Astrocyte of the cerebellum (primary cell): ENCODE results near the gene TRIM16.
A peak's percentile ranks its signal among the peaks of the same experiment; 100 is the strongest.
"Not testable (repeated sequence)": the region's sequence is repeated elsewhere in the genome, so short reads cannot be mapped to it uniquely, and the experiment has no call there.

ENCODE experiments used
- DNase-seq: peaks from one replicate; pipeline ENCODE4 v3.0.0-alpha.2; 2011; ENCODE audit warnings: low read depth
- H3K4me3 ChIP-seq: 2 replicates; pipeline ENCODE4 v1.5.1; 2011; ENCODE audit warnings: mild to moderate bottlenecking, low read depth, low read length, moderate library complexity
- in situ Hi-C: cut with HindIII; loops from 2 replicates; pipeline ENCODE4 v1.10.0; 2017; ENCODE audit warnings: low sequenced_read_pairs
- TF ChIP-seq, protein P1 (sequence below): IDR thresholded peaks from 2 replicates; pipeline ENCODE4 v1.5.1; 2012; ENCODE audit warnings: low read length, low read depth, moderate library complexity, mild to moderate bottlenecking; ENCODE audit errors: missing control alignments

TRIM16 gene

DNA sequence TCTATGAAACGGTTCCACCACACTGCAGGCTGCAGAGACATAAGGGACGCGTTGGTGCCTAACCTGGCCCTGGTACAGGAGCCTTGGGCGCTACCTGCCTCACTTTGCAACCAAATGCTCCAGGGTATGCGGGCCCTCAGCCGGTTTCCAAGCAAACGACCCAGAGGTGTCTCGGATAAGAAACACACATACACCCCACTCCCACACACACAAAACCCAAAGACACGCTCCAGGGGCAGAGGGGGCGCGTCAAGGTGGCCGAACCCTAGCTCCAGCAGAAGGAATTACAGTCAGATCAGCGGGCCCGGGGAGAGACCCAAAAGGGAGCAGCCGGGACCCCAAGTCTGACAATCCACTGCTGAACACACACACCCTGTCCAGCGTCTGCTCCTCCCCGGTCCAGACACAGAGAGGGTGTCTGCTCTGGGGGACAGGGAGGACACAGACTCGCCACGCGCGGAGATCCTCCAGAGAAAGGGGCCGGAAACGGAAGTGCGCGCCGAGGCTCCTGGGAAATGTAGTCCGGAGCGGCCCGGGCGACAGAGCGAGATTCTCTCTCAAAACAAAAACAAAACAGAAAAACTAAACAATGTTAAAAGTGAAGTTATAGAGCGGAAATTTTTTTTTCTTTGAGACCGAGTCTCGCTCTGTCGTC, at the start of gene TRIM16:
Gene TRIM16, minus strand, starts transcription at position 488 of the 655 bp plus-strand sequence. CDS start 32,702 bp downstream, outside the sequence.
- TF ChIP-seq, protein P1, sequence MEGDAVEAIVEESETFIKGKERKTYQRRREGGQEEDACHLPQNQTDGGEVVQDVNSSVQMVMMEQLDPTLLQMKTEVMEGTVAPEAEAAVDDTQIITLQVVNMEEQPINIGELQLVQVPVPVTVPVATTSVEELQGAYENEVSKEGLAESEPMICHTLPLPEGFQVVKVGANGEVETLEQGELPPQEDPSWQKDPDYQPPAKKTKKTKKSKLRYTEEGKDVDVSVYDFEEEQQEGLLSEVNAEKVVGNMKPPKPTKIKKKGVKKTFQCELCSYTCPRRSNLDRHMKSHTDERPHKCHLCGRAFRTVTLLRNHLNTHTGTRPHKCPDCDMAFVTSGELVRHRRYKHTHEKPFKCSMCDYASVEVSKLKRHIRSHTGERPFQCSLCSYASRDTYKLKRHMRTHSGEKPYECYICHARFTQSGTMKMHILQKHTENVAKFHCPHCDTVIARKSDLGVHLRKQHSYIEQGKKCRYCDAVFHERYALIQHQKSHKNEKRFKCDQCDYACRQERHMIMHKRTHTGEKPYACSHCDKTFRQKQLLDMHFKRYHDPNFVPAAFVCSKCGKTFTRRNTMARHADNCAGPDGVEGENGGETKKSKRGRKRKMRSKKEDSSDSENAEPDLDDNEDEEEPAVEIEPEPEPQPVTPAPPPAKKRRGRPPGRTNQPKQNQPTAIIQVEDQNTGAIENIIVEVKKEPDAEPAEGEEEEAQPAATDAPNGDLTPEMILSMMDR, result peak; percentile 27
- peak within 1 kb of the TSS; percentile 61 for H3K4me3 ChIP-seq
- DNase-seq, in situ Hi-C loops: not testable (repeated sequence)

DNA sequence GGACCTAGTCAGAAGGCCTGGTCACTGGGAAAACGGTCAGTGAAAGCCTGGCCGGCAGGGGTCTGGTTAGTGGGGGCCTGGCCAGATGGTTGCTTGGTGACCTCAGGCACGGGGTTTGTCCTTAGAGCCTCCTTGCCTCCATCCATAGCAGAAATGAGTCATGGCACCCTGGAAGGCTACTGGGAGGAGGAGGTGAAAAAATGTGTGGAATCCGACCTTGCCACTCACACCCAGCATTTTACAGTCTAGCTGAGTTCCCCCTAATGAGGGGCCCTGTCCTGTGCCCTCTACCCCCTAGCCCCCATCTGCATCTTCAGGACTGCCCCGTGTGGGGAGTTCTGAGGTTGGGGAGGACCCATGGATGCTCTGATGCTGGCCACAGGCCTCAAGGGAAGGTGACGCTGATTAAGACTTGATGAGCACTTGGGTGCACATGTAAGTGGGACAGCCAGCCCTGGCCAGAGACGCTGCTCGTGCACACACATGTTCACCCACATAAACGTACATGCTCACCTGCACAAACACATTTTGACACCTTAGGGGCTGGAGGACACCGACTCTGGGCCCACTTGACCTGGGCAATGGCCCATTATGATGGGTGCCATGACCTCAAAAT, 49.2 kb upstream of the TRIM16 start:
- DNase-seq, in situ Hi-C loops, H3K4me3 ChIP-seq: not testable (repeated sequence)

DNA sequence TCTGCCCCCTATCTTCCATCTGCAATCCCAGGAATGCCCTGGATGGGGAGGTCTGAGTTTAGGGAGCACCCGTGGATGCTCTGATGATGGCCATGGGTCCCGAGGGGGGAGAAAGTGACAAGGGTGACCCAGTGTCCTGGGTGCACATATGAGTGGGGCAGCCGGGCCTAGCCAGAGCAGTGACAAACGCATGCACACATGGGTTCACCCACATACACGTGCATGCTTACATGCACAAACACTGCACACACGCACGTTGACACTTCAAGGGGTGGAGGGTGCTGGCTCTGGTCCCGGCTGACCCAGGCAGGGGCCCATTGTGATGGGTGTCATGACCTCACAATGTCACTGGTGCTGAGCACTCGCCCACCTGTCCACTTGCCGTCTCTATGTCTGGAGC, 47.8 kb upstream of the TRIM16 start, which contains the start of gene TBC1D26:
Gene TBC1D26, plus strand, starts transcription at position 384 of the 400 bp plus-strand sequence. CDS start 3,066 bp downstream, outside the sequence.
- H3K4me3 ChIP-seq, in situ Hi-C loops: not testable (repeated sequence)

DNA sequence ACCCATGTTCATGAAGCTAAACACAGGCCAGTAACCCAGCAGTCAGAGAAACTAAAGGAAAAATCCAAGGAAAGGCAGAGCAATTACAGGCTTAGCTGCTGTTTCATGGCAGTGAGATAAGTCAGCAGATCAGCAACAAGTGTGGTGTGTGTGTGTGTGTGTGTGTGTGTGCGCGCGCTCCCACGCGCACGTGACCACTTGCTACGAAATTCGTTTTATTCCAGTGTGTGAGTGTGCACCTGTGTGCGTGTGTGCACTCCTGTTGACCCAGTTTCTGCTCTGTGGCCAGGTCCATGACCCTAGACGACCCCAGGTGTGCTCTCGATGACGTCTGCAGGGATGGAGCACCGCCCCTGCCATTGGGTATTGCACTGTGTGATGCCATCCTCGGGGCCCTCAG, 46.4 kb upstream of the TRIM16 start:
- in situ Hi-C loops, H3K4me3 ChIP-seq, DNase-seq: not testable (repeated sequence)

More for the DNA sequence above, 47.8 kb upstream of the TRIM16 start, which contains the start of gene TBC1D26:
- not testable (repeated sequence) for DNase-seq

DNA sequence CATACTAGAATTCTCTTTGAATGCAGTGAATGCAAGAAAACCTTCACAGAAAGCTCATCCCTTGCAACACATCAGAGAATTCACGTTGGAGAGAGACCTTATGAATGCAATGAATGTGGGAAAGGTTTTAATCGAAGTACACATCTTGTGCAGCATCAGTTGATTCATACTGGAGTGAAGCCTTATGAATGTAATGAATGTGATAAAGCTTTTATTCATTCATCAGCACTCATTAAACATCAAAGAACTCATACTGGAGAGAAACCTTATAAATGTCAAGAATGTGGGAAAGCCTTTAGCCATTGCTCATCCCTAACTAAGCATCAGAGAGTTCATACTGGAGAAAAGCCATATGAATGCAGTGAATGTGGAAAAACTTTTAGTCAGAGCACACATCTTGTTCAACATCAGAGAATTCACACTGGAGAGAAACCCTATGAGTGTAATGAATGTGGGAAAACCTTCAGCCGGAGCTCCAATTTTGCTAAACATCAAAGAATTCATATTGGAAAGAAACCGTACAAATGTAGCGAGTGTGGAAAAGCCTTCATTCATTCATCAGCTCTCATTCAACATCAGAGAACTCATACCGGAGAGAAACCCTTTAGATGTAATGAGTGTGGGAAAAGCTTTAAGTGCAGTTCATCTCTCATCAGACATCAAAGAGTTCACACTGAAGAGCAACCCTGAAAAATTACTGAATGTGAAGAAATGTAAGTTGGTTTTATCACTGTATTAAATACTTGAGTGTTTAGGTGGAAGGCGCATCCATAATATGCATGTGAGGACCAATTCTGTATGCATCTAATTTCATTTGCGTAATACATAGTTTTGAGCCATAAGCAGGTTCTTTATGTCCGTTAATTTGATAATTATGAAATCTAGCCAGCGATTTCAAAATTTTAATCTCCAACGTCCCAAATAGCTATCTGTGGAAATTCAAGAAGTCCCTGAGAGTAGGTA, 32.8 kb upstream of the TRIM16 start:
- H3K4me3 ChIP-seq, in situ Hi-C loops, DNase-seq: not testable (repeated sequence)

DNA sequence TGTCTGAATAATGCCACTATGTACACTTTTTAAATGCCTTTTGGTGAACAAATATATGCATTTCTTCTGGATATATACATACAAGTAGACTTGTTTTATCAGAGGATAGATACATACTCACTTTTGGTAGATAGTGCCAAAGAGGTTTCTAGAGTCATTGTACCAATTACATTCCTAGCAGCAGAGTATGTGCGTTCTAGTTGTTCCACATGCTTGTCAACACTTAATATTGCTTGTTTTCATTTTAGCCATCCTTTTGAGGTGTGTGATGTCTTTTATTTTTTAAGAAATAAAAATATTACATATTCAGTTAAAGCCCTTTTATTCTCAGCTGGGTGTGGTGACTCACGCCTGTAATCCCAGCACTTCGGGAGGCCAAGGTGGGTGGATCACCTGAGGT, 24.8 kb upstream of the TRIM16 start:
- in situ Hi-C loops, H3K4me3 ChIP-seq, DNase-seq: not testable (repeated sequence)

DNA sequence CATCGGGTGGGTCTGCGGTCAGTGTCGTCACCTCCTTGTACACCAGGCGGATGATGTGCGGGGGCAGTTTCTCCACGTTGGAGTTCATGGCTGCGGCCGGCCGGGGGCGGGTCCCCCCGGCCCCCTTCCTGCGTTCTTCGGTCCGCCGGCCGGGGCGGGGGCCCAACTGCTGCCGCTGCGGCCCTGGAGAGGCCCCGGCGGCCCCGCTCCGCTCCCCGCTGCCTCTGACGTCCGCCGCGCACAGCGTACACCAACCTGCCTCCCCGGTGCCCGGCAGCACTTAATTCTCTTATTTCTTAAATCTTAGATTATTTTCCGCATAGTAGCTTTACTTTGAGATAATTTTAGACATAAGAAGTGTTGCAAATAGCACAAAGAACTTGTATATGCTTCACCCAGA, 20.7 kb upstream of the TRIM16 start:
- H3K4me3 ChIP-seq, DNase-seq, in situ Hi-C loops: not testable (repeated sequence)

DNA sequence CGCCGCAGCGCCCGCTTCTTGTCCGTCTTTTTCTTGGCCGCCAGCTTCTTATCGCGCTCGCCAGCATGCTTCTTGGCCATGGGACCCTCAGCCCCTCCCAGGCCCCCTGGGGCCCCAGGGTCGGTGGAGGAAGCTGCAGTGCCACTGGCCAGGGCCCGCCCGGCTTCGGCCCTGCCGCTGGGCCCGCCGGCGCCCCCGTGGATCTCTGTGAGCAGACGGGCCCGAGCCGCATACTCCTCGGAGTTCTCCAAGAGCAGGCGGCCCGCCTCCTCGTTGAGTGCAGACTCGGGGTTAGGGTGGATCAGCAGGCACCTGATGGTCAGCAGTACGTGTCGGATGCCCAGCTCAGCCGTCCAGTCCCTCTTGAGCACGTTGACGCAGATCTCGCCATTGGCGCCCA, 20.1 kb upstream of the TRIM16 start:
- DNase-seq, H3K4me3 ChIP-seq, in situ Hi-C loops: not testable (repeated sequence)

DNA sequence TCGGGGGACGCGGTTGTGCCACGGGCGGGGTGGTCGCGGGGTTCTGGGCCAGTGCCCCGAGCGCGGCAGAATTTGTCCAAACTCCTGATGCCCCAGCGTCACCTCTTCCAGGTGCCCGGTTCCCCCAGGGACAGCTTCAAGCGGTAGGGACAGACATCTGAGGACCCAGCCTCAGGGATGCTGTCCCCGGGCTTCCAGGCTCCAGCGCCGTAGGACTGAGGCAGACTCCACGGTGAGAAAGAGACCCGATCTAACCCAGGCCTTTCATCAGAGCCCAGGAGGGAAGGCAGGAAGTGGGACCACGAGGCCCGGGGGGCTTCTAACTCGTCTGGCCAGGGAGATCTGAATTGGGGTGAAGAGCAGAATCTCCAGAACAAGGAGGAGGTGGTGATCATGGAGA, 15.8 kb upstream of the TRIM16 start:
- peak overlapping the region; percentile 51 for H3K4me3 ChIP-seq
- DNase-seq, in situ Hi-C loops: not testable (repeated sequence)

DNA sequence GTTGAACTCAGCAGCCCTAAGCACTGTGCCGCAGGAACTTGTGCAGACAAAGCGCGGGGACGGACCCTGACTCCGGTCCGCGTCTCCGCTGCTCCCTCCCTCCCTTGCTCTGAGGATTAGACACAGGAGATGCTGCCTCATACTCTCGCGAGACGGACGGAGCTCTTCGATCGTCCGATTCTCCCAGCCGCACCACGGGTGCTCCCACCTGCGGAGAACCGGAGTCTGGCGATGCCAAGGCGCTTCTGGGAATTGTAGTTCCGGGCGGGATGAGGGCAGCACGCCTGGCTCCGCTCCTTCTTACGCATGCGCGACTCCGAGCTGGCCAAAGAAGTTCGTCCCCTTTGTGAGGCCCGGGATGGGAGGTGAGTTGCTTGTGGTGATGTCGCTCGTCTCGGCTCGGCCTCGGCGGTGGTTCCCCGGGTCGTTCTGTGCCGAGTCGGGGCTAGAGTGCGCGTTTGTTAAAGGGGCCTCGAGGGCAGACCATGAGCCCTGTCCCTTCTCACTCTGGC, 15.4 kb upstream of the TRIM16 start, which contains the start of gene ZNF286A:
Gene ZNF286A, plus strand, starts transcription at position 340 of the 512 bp plus-strand sequence. CDS start 578 bp downstream, outside the sequence.
- peak; percentile 99 for DNase-seq
- peak within 1 kb of the TSS; percentile 51 for H3K4me3 ChIP-seq
- in situ Hi-C loops, result not testable (repeated sequence)

DNA sequence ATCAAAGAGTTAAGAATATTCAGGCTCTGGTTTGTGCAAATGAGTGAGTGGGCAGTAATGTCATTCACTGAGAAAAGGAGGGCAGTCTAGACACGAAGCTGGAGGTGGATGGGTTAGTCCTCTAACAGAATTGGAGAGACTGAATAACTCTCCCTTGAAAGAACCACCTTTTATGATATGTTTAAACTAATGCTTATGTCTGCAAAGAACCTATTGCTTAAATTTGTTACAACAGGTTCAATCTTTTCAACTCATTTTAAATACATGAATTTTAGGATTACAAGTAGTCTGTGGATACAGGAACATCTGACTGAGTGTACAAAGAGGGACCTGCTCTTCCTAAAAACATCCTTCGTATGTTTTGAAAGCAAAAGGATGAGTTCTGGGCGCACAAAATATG, 14.9 kb upstream of the TRIM16 start:
- H3K4me3 ChIP-seq, result peak overlapping the region; percentile 51
- DNase-seq, in situ Hi-C loops: not testable (repeated sequence)

DNA sequence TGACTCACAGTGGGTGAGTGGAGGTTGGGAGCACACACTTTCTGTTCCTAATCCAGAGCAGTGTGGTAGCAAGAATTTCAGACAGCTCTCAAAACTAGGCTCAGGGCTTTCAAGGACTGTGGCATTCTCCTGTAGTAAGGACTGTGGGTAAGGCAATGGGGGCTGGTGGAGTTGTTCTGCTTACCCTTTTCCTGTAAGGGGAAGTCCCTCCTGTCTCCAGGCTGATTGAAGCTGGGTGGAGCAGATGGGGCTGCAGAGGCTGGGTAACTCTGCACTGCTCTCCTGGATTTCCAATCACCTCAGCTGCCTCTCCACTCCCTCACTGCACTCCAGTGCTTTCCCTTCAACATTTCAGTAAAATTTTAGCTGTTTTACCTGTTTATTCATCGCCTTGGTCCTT, 3.4 kb upstream of the TRIM16 start:
- in situ Hi-C loops, H3K4me3 ChIP-seq, DNase-seq: not testable (repeated sequence)

DNA sequence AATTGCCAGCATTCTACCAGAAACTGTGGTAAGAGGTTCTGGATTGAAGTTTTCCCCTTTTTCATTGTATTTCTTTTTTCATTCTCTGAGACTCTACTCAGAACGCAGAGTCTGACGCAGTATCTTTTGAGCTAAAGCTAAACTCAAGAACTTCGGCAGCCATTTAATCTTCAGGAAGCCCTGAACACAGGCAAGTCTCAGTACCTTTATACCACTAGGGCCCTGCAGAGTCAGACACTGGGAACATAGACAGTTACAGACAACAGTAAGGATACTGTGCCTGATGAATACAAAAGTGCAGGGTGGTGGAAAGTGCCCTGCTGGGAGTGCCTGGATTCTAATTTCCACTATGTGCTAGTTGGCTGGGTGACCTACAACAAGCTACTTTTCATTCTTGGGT, 976 bp downstream of the TRIM16 start:
- DNase-seq, H3K4me3 ChIP-seq, in situ Hi-C loops: not testable (repeated sequence)

DNA sequence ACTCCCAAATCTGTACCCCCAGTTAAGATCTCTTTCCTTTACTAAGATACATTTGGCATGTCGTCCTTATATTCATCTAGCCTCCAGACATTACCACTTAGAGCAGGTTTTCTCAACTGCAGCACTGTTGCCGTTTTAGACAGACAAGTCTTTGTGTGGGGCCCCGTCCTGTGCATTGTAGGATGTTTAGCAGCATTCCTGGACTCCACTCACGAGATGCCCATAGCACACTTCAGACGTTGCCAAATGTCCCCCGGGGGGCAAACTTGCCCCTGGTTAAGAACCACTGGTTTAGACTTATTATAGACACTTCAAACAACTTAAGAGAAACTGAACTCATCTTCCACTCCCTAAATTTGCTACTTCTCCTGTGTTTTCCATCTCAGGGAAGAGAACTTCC, 8.1 kb downstream of the TRIM16 start:
- H3K4me3 ChIP-seq, in situ Hi-C loops, DNase-seq: not testable (repeated sequence)

DNA sequence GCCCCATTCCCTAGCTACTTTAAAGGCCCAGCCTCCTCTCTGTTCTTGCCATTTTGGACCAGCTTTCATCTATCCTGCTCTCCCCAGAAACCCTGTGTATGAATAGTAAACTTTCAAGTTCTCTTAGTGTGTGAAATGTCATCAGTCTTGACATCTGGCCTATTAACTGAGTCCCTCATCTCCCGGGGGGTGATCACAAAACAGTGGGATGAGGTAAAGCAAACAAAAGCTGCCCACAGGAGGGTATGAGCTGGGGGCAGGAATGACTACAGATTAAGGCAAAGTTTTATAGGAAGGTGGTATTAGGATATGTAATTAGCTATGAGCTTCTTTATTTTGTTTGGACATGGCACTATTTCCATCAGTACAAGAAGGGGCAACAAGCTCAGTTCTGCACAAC, 9.5 kb downstream of the TRIM16 start:
- DNase-seq, in situ Hi-C loops, H3K4me3 ChIP-seq: not testable (repeated sequence)

DNA sequence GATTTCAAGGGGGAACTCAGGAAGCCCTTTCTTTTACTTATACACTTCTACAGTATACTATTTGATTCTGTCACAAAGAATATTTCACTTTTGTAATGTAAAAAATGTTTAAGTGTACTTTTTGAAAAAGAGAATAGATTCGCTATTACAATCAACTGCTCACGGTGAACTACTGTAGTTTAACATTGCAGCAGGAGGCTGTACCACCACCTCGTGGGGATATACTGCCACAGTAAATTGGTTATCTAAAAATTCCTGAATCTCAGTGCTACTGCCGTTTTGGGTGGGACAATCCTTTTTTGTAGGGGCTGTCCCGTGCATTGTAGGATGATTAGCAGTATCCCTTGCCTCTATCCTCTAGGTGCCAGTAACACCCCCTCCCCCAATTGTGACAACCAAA, 14.6 kb downstream of the TRIM16 start:
- in situ Hi-C loops, DNase-seq, H3K4me3 ChIP-seq: not testable (repeated sequence)
